Nucleus accumbens (tissue), 56 donors: Measurements from ENCODE around the gene RFLNA.
"Not testable (repeated sequence)": the region's sequence is repeated elsewhere in the genome, so short reads cannot be mapped to it uniquely, and the experiment has no call there.

Experiments
- DNase-seq, 56 donors: peaks; one replicate each; lab custom pipeline; 2025; lab: John Stamatoyannopoulos, UW

RFLNA gene

GRCh38 chr12:124281309-124281708, 13.6 kb upstream of the RFLNA start:
- no peak for DNase-seq

GRCh38 chr12:124282287-124282686, 12.6 kb upstream of the RFLNA start:
- no peak for DNase-seq

DNA sequence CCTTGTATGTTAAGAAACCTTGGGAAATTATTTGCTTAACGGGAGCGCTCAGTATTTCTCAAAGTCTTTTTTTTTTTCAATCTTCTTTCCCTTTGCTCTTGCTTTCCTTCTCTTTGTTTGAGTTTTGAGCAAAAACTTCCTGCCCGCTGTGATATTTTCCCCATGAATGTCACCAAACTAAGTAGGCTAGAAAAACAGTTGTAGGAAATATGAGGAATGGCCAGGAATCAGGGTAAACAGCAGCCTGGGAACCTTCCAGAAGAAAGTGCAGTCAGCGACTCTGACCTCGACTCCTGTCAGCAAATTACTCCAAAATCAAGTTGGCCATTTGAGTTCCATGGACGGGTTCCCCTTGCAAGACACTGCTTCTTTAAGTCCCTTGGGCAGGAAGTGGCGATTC, 11.6 kb upstream of the RFLNA start:
- no peak for DNase-seq

GRCh38 chr12:124284368-124284767, 10.5 kb upstream of the RFLNA start:
- no peak for DNase-seq

DNA sequence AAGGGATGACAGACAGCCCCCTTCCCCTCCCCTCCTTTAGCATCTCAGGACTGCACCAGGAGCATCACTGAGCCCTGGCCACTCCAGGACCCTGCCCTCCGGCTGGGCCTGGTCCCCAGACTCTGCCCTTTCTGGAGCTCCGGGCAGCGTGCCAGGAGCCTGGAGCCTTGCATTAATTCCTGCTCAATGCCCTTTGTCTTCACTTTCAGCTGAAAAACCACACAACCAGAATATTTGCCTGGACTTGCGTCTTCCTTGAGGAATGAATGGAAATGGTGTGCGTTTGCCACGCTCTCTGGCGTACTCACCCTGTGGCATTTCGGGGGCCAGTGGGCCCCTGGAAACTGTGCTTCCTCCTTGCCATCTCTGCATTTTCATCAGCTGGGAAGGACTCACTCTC, 8.5 kb upstream of the RFLNA start:
- DNase-seq = peak in 8 of 56 donors; percentile 5 to 39 (median 14)

- no peak for DNase-seq
Observed at GRCh38 chr12:124286971-124287370, 7.9 kb upstream of the RFLNA start.

GRCh38 chr12:124289634-124290600, 5.0 kb upstream of the RFLNA start:
- DNase-seq = peak in 2 of 56 donors; percentile 7 to 32

DNA sequence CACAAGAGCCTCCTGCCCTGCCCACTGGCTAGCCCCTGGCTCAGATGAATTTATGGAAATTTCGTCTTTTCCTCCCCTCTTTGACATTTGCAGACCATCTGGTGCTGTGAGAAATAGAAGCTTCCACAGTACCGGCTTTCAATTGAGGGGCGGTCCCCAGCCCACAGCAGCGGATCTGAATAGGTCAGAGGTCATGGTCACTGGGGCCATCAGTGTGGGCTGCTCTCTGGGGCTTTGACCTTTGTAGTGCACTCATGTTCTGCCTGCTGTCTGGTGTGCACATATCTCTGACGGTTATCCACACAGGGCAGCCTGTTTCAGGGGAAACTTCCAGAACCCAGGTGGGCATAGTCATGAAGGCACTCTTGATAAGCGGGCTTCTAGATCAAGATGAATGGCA, 2.5 kb upstream of the RFLNA start:
- no peak for DNase-seq

GRCh38 chr12:124293286-124294003, 1.4 kb upstream of the RFLNA start:
- no peak for DNase-seq

DNA sequence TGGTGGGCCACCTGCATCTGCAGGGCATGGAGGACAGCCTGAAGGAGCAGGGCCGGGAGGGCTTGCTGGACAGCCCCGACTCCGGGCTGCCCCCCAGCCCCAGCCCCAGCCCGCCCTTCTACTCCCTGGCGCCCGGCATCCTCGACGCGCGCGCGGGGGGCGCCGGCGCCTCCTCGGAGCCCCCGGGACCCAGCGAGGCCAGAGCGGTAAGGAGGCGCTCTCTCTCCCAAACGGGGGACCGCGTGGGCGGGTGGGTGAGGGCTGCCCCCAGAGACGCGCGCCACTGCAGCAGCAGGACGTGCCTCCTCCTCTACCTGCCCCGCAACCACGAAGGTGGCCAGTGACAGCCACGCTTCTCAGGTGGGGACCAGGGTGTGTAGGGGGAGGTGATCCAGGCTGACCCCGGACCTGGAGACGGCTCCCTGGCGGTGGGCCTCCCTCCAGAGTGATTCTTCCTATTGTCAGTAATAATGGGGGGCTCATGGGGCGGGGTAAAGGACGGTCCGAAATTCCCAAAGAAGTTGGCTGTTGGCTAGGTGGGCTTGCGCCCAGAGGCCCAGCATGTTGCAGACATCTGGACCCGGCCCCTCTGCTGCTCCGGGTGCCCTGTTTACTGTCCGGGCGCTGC, 652 bp downstream of the RFLNA start:
- peak in 1 of 56 donors; percentile 3 for DNase-seq

DNA sequence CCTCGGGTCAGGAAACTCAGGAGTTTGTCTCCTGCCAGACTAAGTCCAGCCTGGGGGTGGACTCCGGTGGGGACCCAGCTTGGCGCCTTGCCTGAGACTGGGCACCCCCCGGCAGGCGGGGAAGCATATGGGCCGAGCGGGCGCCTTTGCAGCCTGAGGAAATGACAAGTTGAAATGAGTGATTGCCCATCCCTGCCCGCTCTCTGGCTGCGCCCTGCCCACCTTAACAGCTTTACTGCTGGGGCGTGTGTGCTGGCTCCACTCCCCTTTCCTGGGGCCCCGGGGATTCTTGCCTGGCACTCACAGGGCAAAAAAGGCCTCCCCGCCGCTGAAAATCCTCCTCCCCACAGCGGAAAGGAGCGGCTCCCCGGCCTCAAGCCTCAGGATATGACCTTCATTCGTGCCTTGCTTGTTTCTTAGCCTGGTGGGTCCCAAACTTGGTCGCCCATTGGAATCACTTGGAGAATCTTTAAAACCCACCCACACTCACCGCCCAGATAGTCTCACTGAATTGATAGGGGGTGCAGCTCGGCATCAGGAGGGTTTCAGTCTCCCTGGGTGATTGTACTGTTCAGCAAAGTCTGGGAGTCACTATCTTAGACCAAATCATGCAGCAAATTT, 1.5 kb downstream of the RFLNA start:
- DNase-seq = no peak

DNA sequence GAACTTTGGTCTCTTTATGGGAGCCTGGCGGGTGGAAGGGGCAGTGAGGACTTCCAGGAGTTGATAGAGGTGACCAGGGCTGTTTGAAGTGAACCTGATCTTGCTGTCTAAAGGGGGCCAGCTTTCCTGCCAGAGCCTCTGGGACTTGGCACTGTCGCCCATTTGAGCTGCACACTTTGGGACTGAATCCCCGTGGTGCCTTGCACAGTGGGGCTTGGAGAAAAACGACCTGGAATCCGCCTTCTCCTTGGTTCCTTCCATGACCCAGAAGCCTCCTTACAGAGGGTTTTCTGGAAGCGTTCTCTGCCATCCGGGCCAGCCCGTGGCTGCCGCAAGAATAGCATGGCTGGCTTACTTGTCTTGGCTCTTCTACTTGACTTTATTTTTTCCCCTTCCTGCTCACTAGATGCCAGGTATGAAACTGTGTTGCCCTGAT, 2.0 kb downstream of the RFLNA start:
- no peak for DNase-seq

DNA sequence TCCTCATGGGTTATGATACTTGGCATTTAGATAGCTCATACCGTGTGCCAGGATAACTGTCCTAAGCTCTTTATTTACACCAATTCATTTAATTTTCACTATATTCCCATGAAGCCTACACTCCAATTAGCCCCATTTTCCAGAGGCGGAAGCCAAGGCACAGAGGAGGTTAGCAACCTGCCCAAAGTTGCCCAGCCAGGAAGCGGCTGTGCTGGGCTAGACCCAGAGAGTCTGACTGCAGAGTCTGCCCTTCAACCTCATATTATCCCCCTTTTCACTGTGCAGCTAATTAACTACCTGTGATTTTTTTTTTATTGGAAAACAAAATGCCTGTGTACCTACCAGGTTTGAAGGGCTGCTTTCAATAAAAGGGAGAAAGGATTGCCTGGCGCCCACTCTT, 2.5 kb downstream of the RFLNA start:
- DNase-seq = no peak

DNA sequence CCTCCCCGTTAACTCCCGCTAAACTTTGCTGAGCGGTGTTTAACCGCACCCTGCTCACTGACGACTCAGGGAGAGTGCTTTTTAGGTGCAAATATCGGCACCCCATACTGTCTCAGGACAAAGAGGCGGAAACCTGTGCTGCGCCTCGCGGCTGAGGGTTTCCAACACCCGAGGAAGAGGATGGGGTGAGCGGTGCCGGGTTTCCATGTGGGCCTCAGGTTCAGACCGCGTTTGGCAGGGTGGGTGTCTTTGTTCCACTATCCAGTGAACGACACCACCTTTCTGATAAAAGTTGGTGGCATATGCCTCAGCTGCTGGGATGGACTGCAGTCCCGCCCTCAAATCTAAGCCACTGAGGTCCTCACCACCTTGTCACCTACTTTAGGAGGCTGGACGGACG, 3.0 kb downstream of the RFLNA start:
- DNase-seq = no peak

GRCh38 chr12:124298685-124299410, 4.0 kb downstream of the RFLNA start:
- DNase-seq = no peak

DNA sequence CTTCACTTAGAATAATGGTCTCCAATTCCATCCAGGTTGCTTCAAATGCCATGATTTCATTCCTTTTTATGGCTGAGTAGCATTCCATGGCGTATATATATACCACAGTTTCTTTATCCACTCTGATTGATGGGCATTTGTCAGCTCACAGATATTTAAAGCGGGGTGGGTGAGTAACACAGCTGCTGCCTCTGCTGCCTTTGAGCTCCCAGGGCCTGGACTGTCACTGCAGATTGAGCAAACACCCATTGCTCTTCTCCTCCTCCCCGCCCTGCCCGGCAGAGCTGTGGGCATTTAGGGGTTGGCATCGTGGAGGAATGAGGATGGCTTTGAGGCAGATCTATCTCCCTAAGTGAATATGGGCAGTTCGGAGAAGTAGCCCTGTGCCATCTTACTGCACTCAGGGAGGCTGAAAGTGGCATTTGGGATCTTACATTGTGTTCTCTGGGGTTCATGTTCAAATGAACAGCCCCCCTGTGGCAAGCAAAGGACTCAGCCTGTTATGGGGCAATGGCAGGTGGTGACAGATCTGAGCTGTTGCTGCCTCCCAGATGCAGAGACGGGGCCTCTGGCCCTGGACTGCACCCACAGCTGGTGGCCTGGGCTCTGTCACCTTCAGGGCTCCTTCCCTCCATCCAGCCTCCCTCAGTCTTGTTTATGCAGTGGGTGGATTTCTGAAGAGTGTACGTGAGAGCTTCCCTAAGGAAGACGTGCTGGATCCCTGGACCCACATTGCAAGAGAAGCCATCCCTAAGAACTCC, 4.9 kb downstream of the RFLNA start:
- no peak for DNase-seq

- not testable (repeated sequence) for DNase-seq
Observed at GRCh38 chr12:124300657-124301056, 5.8 kb downstream of the RFLNA start.

DNA sequence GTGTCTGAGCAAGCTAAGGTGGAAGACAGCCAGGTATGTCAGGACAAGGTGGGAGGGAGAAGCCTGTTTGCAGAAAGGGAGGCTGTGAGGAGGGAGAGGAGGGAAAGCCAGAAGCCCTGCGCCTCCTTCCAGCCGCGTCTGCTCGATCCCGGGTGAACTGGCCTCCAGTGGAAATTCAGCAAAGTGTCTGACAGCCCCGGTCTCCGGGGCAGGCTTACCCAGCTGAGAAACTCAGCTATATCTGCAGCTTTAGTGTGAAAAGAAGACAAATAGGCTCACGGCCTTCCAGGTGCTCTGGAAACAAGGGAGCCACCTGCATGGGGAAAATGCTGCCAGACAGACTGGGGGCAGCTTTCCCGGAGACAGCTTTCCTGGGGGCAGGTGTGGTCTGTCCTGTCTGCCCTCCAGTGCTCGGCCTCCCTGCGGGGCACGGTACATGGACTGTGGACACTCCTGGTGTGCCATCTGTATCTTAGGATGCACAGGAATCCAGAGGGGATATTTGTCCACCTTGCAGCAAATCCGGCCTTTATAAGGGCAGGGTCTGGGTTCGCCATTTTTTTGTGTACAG, 6.3 kb downstream of the RFLNA start:
- no peak for DNase-seq

DNA sequence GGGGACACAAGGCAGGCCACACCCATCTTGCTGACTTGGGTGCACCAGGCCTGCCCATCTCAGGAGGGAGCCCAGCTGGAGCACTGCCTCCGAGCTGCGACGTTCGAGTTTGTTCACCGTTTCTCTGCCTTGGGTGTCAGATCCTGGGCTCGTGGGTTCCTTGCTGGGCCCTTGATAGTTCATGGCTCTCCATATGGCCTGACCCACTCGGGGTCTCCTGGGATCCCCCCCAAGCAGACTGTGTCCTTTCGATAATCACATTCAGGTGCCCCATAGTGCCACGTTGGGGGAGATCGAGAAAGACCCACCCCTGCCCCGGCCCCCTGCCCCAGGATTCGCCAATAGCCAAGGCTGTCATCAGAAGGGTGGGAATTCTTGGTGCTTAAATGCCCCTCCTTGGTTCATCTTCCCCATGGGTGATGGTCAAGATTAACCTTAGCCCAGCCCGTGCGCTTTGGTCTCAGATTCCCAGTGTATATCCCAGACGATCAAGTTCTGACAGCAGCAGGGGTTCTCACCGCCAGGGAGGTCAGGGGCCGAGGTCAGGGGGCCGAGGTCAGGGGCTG, 7.4 kb downstream of the RFLNA start:
- DNase-seq = no peak
